ENCODE data around the gene DNAJB6.

- TF ChIP-seq POLR2A (IDR thresholded peaks at IDR 0.05; ENCODE audit: low read depth, low read length) (no peak), SPI1 (IDR thresholded peaks at IDR 0.05; ENCODE audit: low read depth, low read length) (no peak), POLR2AphosphoS5 (IDR thresholded peaks at IDR 0.05; ENCODE audit: low read depth, low read length) (no peak), TAF1 (IDR thresholded peaks at IDR 0.05; ENCODE audit: low read depth, low read length) (no peak), POU2F2 (IDR thresholded peaks at IDR 0.05; ENCODE audit: low read depth, low read length) (no peak), PAX5 (IDR thresholded peaks at IDR 0.05; ENCODE audit: insufficient read depth, low read length, severe bottlenecking) (no peak)
These were observed 123.9 kb downstream of the DNAJB6 start for GRCh38 chr7:157460721-157461120.
